Suprapubic skin (tissue), 4 donors: ENCODE data around the gene PLAU.
"Not testable (repeated sequence)": the region's sequence is repeated elsewhere in the genome, so short reads cannot be mapped to it uniquely, and the experiment has no call there.

Source experiments
- CTCF ChIP-seq, 2 donors: fragments of 200-600 bp in 1 of 2; fragments of 450-650 bp in 1 of 2; sonication (generic) in 1 of 2; IDR thresholded peaks; one replicate each; pipeline ENCODE4 v1.5.1; 2016 to 2019; ENCODE audit warnings: antibody characterized with exemption in 2 of 2, mild to moderate bottlenecking in 1 of 2, moderate library complexity in 1 of 2
- POLR2A ChIP-seq, 2 donors: fragments of 450-650 bp; IDR thresholded peaks; one replicate each; pipeline ENCODE4 v1.6.1; 2017; ENCODE audit warnings: antibody characterized with exemption in 2 of 2, mild to moderate bottlenecking in 2 of 2, moderate library complexity in 2 of 2
- POLR2AphosphoS5 ChIP-seq, 3 donors: sonication (generic); formaldehyde crosslinking; IDR thresholded peaks; one replicate each; pipeline ENCODE4 v1.6.1; 2017; ENCODE audit warnings: antibody characterized with exemption in 3 of 3

- TF ChIP-seq CTCF, POLR2A, POLR2AphosphoS5 (IDR thresholded peaks at IDR 0.05): not testable (repeated sequence)
Measured at GRCh38 chr10:73963533-73963932, 52.6 kb downstream of the PLAU start.
